ENCODE data around the gene NEDD4L. TPM values are rescaled to one million over a fixed set of nuclear protein-coding genes. Genes with fewer than 3 reads are reported as not detected.

Gene NEDD4L
- polyA plus RNA-seq, 1 of the 3 experiments (the other 2 are of a cell fraction): 13.2 TPM

GRCh38 chr18:58215011-58215410 is 171.0 kb downstream of the NEDD4L start:
- H3K4me3 ChIP-seq (ENCODE audit: low read depth in 2 of 2, low read length in 1 of 2): no peak overlapping the region
- DNase-seq: no peak
- TF ChIP-seq CHD2 (IDR thresholded peaks at IDR 0.05; ENCODE audit: low read length, partially characterized antibody) (no peak), YY1 (IDR thresholded peaks at IDR 0.05; ENCODE audit: low read depth) (no peak), CTCF (IDR thresholded peaks at IDR 0.05) (no peak), POLR2AphosphoS5 (IDR thresholded peaks at IDR 0.05; ENCODE audit: low read depth, low read length) (no peak), EZH2phosphoT487 (IDR thresholded peaks at IDR 0.05; ENCODE audit: borderline replicate concordance, low read depth) (no peak)
- TF ChIP-seq, protein P1, sequence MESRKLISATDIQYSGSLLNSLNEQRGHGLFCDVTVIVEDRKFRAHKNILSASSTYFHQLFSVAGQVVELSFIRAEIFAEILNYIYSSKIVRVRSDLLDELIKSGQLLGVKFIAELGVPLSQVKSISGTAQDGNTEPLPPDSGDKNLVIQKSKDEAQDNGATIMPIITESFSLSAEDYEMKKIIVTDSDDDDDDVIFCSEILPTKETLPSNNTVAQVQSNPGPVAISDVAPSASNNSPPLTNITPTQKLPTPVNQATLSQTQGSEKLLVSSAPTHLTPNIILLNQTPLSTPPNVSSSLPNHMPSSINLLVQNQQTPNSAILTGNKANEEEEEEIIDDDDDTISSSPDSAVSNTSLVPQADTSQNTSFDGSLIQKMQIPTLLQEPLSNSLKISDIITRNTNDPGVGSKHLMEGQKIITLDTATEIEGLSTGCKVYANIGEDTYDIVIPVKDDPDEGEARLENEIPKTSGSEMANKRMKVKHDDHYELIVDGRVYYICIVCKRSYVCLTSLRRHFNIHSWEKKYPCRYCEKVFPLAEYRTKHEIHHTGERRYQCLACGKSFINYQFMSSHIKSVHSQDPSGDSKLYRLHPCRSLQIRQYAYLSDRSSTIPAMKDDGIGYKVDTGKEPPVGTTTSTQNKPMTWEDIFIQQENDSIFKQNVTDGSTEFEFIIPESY (IDR thresholded peaks at IDR 0.05; ENCODE audit: borderline replicate concordance, low read depth): no peak
- no peaks in the 10 kb centered on the region for H3K9me3 ChIP-seq
- ChIA-PET CTCF (interaction anchor here (0.7 kb wide), 1 partner anchor 316 kb away, joined by 3 read pairs; no protein-coding TSS in a partner anchor), POLR2A (no interaction called here)
- no peak overlapping the region; the same call in 1 of the 2 replicates for H3K4me2 ChIP-seq
- H3K27me3 ChIP-seq (ENCODE audit: insufficient read depth): no peaks in the 10 kb centered on the region
- H3K9me2 ChIP-seq: no peaks in the 10 kb centered on the region
- no peak overlapping the region for H2AFZ ChIP-seq (ENCODE audit: low read depth)
- peaks cover 0 to 20% of the 10 kb centered on the region in 2 experiments; a peak in 3 of 4 replicates for H3K4me1 ChIP-seq (ENCODE audit: control insufficient read depth in 1 of 2, insufficient read depth in 2 of 2, low read depth in 1 of 2, low read length in 1 of 2)
- no peaks in the 10 kb centered on the region for H3K79me2 ChIP-seq (ENCODE audit: insufficient read depth)
- peak overlapping the region in 1 of 2 experiments; percentile 83; a peak in 2 of 4 replicates for H3K27ac ChIP-seq (ENCODE audit: low read depth in 2 of 2, low read length in 1 of 2)
- H3K36me3 ChIP-seq (replicated peaks in 1 of 2; ENCODE audit: control insufficient read depth in 1 of 2, insufficient read depth in 2 of 2, low read length in 1 of 2): no peaks in the 10 kb centered on the region
- H4K20me1 ChIP-seq (ENCODE audit: insufficient read depth): no peaks in the 10 kb centered on the region
- no peak overlapping the region for H3K9ac ChIP-seq
- peaks cover 16% of the 10 kb centered on the region for H3F3A ChIP-seq (replicated peaks; ENCODE audit: insufficient read depth)
- WGBS (ENCODE audit: low lambda C conversion rate): 92% methylated on average over 6 of the region's 6 CpGs

- Histone ChIP-seq H3K27ac (ENCODE audit: low read depth in 2 of 2, low read length in 1 of 2) (no peak overlapping the region), H3K4me1 (ENCODE audit: control insufficient read depth in 1 of 2, insufficient read depth in 2 of 2, low read depth in 1 of 2, low read length in 1 of 2) (peaks cover 0 to 21% of the 10 kb centered on the region in 2 experiments; a peak in 3 of 4 replicates), H3K27me3 (ENCODE audit: insufficient read depth) (no peaks in the 10 kb centered on the region), H3K9me3 (no peaks in the 10 kb centered on the region), H3F3A (replicated peaks; ENCODE audit: insufficient read depth) (peaks cover 13% of the 10 kb centered on the region), H3K9ac (no peak overlapping the region), H3K4me2 (no peak overlapping the region), H3K36me3 (replicated peaks in 1 of 2; ENCODE audit: control insufficient read depth in 1 of 2, insufficient read depth in 2 of 2, low read length in 1 of 2) (no peaks in the 10 kb centered on the region), H2AFZ (ENCODE audit: low read depth) (no peak overlapping the region; the same call in 1 of the 2 replicates), H4K20me1 (ENCODE audit: insufficient read depth) (no peaks in the 10 kb centered on the region), H3K4me3 (ENCODE audit: low read depth in 2 of 2, low read length in 1 of 2) (no peak overlapping the region), H3K79me2 (ENCODE audit: insufficient read depth) (no peaks in the 10 kb centered on the region), H3K9me2 (no peaks in the 10 kb centered on the region)
- POLR2A ChIA-PET: no interaction called here
- CTCF ChIA-PET: interaction anchor here (1.2 to 1.4 kb wide), 2 partner anchors 12 to 34 kb away, joined by 3 to 4 read pairs; no protein-coding TSS in a partner anchor
- no peak for DNase-seq
- TF ChIP-seq TEAD4 (IDR thresholded peaks at IDR 0.05; ENCODE audit: borderline replicate concordance, insufficient read depth): no peak
- TF ChIP-seq PBX3 (IDR thresholded peaks at IDR 0.05): 0 out of 2 replicates have a peak, but pooled peaks have one; percentile 22
- WGBS (ENCODE audit: low lambda C conversion rate): 70% methylated on average over 3 of the region's 3 CpGs
These were observed 172.1 kb downstream of the NEDD4L start for GRCh38 chr18:58216071-58216481.

Measured in SK-N-SH (cell line).